ENCODE data around the gene LIMK1. TPM values are rescaled to one million over a fixed set of nuclear protein-coding genes. Genes with fewer than 3 reads are reported as not detected.
A peak's percentile ranks its signal among the peaks of the same experiment; 100 is the strongest.

The LIMK1 gene
- total RNA-seq (10 to 100 TPM in 7 of 9 donors, 1 to 10 TPM in 2; 9.3 to 23.2 (median 11.6) TPM), polyA plus RNA-seq (1 to 10 TPM; 6.3 to 9.3 TPM)
- long read RNA-seq, donor 1, partial matches to known transcripts = 1 of 1 reads
- long read RNA-seq, donor 1, other reads (novel, unspliced or antisense) = 0 of 1 reads
- long read RNA-seq, donor 2, partial matches to known transcripts = 1 of 3 reads
- long read RNA-seq, donor 2, other reads (novel, unspliced or antisense) = 0 of 3 reads
- long read RNA-seq, donor 3, partial matches to known transcripts = 1 of 2 reads
- long read RNA-seq, donor 3, other reads (novel, unspliced or antisense) = 1 of 2 reads

DNA sequence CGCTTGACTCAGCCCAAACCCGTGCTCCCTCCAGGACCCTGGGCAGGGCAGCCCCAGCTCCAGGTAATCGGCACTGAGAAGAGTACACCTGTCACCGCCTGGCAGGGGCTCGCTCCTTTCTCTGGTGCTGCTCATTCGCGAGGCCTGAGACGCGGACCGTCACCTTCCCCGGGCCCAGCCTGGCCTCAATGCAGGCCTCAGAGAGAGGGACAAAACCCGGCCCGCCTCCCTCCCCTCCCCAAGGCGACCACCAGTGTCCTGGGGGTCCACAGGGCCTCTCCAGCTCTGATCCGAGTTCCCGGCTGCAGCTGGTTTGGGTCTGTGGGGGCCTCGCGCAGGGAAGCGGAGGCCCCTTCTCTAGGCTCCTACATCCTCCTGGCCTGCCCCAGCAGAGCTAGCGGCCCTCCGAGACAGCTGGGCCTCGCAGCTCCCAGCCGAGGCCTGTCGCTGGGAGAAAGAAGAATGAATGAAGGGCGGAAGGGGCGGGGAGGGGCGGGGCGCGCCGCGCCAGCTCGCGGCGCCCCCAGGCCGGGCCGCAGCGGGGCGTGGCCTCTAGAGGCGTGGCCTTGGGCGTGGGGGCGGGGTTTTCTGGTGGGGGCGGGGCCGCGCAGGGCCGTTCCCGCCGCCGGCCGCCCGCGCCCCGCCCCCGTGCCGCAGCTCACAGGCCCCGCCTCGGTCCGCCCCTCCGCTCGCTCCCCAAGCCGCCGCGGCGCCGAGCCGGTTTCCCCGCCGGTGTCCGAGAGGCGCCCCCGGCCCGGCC is at the start of gene LIMK1:
LIMK1 (plus strand) TSS at position 688 of the 760 bp plus-strand sequence. CDS start 187 bp downstream, outside the sequence.
- peak; percentile 75 to 94 (median 92) for ATAC-seq
- Histone ChIP-seq H3K27me3 (no peaks in the 10 kb centered on the region), H3K9me3 (no peaks in the 10 kb centered on the region), H3K4me1 (peaks cover 0 to 27% (median 14%) of the 10 kb centered on the region in 12 donors), H3K36me3 (peaks cover 0 to 20% (median 0%) of the 10 kb centered on the region in 9 donors), H3K4me3 (peak within 1 kb of the TSS; percentile 50 to 89 (median 75)), H3K27ac (peak within 1 kb of the TSS in 5 of 12 donors; percentile 35 to 60 (median 57))
- WGBS, 4 donors = 8 to 33% (median 14%) methylated on average over 7 to 71 of the region's 71 CpGs
- DNase-seq = peak; percentile 76 to 93 (median 84)
- intact Hi-C loops (cut with DNase I) = loop anchor here in 3 of 10 donors (5.0 to 10.0 kb wide), 2 partner anchors 92 to 94 kb away; partner anchors contain the start of gene EIF4H (in 2 of the 3)
- TF ChIP-seq CTCF (IDR thresholded peaks at IDR 0.05) (no peak), POLR2A (IDR thresholded peaks at IDR 0.05) (no peak)

GRCh38 chr7:74037609-74038008 is 46.0 kb upstream of the LIMK1 start:
- Histone ChIP-seq H3K9me3 (no peaks in the 10 kb centered on the region), H3K36me3 (peaks cover 0 to 71% (median 10%) of the 10 kb centered on the region in 9 donors), H3K27ac (peak overlapping the region in 7 of 12 donors; percentile 14 to 67 (median 48)), H3K4me3 (no peak overlapping the region), H3K4me1 (peaks cover 0 to 57% (median 27%) of the 10 kb centered on the region in 12 donors), H3K27me3 (peaks cover 0 to under 1% (median 0%) of the 10 kb centered on the region in 9 donors)
- intact Hi-C loops (cut with DNase I) = no loop called here
- TF ChIP-seq CTCF (IDR thresholded peaks at IDR 0.05) (no peak), POLR2A (IDR thresholded peaks at IDR 0.05) (no peak)
- ATAC-seq (peak in 3 of 4 donors; percentile 5 to 14 (median 10)), DNase-seq (peak in 2 of 5 donors; percentile 52 to 69)
- WGBS, 4 donors = 69 to 81% (median 76%) methylated on average over 7 to 8 of the region's 8 CpGs

- ATAC-seq (peak in 2 of 4 donors; percentile 34 to 36), DNase-seq (peak in 1 of 5 donors; percentile 78)
- Histone ChIP-seq H3K36me3 (peaks cover 0 to 76% (median 13%) of the 10 kb centered on the region in 9 donors), H3K9me3 (no peaks in the 10 kb centered on the region), H3K4me3 (no peak overlapping the region), H3K27ac (peak overlapping the region in 8 of 12 donors; percentile 14 to 67 (median 46)), H3K4me1 (peaks cover 0 to 53% (median 21%) of the 10 kb centered on the region in 12 donors), H3K27me3 (no peaks in the 10 kb centered on the region)
- no peak for TF ChIP-seq CTCF (IDR thresholded peaks at IDR 0.05)
- no peak for TF ChIP-seq POLR2A (IDR thresholded peaks at IDR 0.05)
- intact Hi-C loops (cut with DNase I) = no loop called here
- WGBS, 4 donors = 68 to 74% (median 72%) methylated on average over 16 of the region's 16 CpGs
Measured at GRCh38 chr7:74038194-74038961, 45.2 kb upstream of the LIMK1 start.
